CD14-positive monocyte (primary cell): ENCODE results near the gene EPB41L2. TPM values are rescaled to one million over a fixed set of nuclear protein-coding genes. Genes with fewer than 3 reads are reported as not detected.

Experiments used
- DNase-seq, 3 donors: peaks; one replicate each; pipeline ENCODE4 v3.0.0-alpha.2; 2011 to 2022
- H2AFZ ChIP-seq: 2 replicates; pipeline ENCODE4 v1.6.0; 2012; ENCODE audit warnings: mild to moderate bottlenecking, low read depth, low read length, inconsistent platforms; ENCODE audit not compliant: insufficient read depth, poor library complexity, severe bottlenecking
- H3K27ac ChIP-seq, 2 donors: 1 replicate in 1 of 2; 2 replicates in 1 of 2; pipeline ENCODE4 v1.5.1; 2012 to 2013; ENCODE audit warnings: low read length in 2 of 2, control low read depth in 1 of 2, inconsistent platforms in 1 of 2, low read depth in 1 of 2, mild to moderate bottlenecking in 1 of 2
- H3K27me3 ChIP-seq, 2 donors: one replicate each; pipeline versions ENCODE4 v1.6.0 to v1.6.1; 2011 to 2013; ENCODE audit warnings: low read length in 2 of 2; ENCODE audit not compliant: control insufficient read depth in 2 of 2, insufficient read depth in 2 of 2
- H3K36me3 ChIP-seq, 2 donors: replicated peaks in 1 of 2; 1 replicate in 1 of 2; 2 replicates in 1 of 2; pipeline versions ENCODE4 v1.5.1 to v1.6.1; 2012 to 2013; ENCODE audit warnings: low read length in 2 of 2, control low read depth in 1 of 2, inconsistent platforms in 1 of 2, mild to moderate bottlenecking in 1 of 2; ENCODE audit not compliant: insufficient read depth in 2 of 2, control insufficient read depth in 1 of 2
- H3K4me1 ChIP-seq, 2 donors: 1 replicate in 1 of 2; 2 replicates in 1 of 2; pipeline versions ENCODE4 v1.5.1 to v1.6.1; 2012 to 2013; ENCODE audit warnings: low read length in 2 of 2, control low read depth in 1 of 2, inconsistent platforms in 1 of 2, mild to moderate bottlenecking in 1 of 2, moderate library complexity in 1 of 2; ENCODE audit not compliant: insufficient read depth in 2 of 2, control insufficient read depth in 1 of 2
- H3K4me2 ChIP-seq: replicated peaks from 2 replicates; pipeline ENCODE3; 2012; ENCODE audit warnings: low read length, moderate library complexity, mild to moderate bottlenecking; ENCODE audit not compliant: poor library complexity, severe bottlenecking; ENCODE audit errors: extremely low read depth
- H3K4me3 ChIP-seq, 3 experiments: fragments of 200-600 bp in 1 of 3; sonication (generic) in 1 of 3; replicated peaks in 1 of 3; 1 replicate in 2 of 3; 2 replicates in 1 of 3; pipeline ENCODE4 v1.5.1; 2011 to 2013; ENCODE audit warnings: low read length in 3 of 3, mild to moderate bottlenecking in 3 of 3, control low read depth in 2 of 3, low read depth in 2 of 3, inconsistent platforms in 1 of 3, moderate library complexity in 1 of 3
- H3K79me2 ChIP-seq: 2 replicates; pipeline ENCODE4 v1.6.0; 2012; ENCODE audit warnings: mild to moderate bottlenecking, control low read depth, inconsistent platforms, low read length, moderate library complexity; ENCODE audit not compliant: insufficient read depth
- H3K9ac ChIP-seq: 2 replicates; pipeline ENCODE4 v1.6.0; 2017; ENCODE audit warnings: low read length, mild to moderate bottlenecking; ENCODE audit not compliant: insufficient read depth, poor library complexity, severe bottlenecking
- H3K9me3 ChIP-seq, 2 donors: replicated peaks in 1 of 2; 1 replicate in 1 of 2; 2 replicates in 1 of 2; pipeline versions ENCODE4 v1.5.1 to v1.6.1; 2012 to 2013; ENCODE audit warnings: low read length in 2 of 2, control low read depth in 1 of 2; ENCODE audit not compliant: control insufficient read depth in 1 of 2, insufficient read depth in 1 of 2
- H4K20me1 ChIP-seq: 2 replicates; pipeline ENCODE4 v1.6.0; 2012; ENCODE audit warnings: mild to moderate bottlenecking, low read length, control low read depth, moderate library complexity; ENCODE audit not compliant: insufficient read depth
- H3K27ac Mint-ChIP-seq, 7 donors: one replicate each; pipeline ENCODE4 v1.8.0; 2020; ENCODE audit warnings: mild to moderate bottlenecking in 7 of 7, mixed read lengths in 7 of 7, moderate library complexity in 6 of 7, inconsistent platforms in 2 of 7
- H3K27me3 Mint-ChIP-seq, 3 donors: one replicate each; pipeline ENCODE4 v1.8.0; 2021 to 2022; ENCODE audit warnings: low read depth in 3 of 3, mild to moderate bottlenecking in 3 of 3, mixed read lengths in 3 of 3, moderate library complexity in 3 of 3, inconsistent platforms in 1 of 3
- H3K36me3 Mint-ChIP-seq, 2 donors: one replicate each; pipeline ENCODE4 v1.8.0; 2020; ENCODE audit warnings: mixed read lengths in 2 of 2, inconsistent platforms in 1 of 2, mild to moderate bottlenecking in 1 of 2
- H3K4me1 Mint-ChIP-seq: one replicate; pipeline ENCODE4 v1.8.0; 2020; ENCODE audit warnings: mild to moderate bottlenecking, mixed read lengths
- H3K4me3 Mint-ChIP-seq, 2 donors: one replicate each; pipeline ENCODE4 v1.8.0; 2020; ENCODE audit warnings: mild to moderate bottlenecking in 2 of 2, mixed read lengths in 2 of 2, moderate library complexity in 1 of 2
- H3K9me3 Mint-ChIP-seq, 7 donors: one replicate each; pipeline ENCODE4 v1.8.0; 2020 to 2022; ENCODE audit warnings: mixed read lengths in 7 of 7, mild to moderate bottlenecking in 6 of 7, moderate library complexity in 6 of 7, inconsistent platforms in 2 of 7
- WGBS: methylation state at CpG from one replicate; pipeline ENCODE4 v1.1.5; 2013; ENCODE audit warnings: missing lambda C conversion rate; ENCODE audit not compliant: insufficient coverage; 5-methylcytosine and 5-hydroxymethylcytosine counted together
- intact Hi-C, 2 donors: fragments of 100-400 bp; cut with micrococcal nuclease; formaldehyde crosslinking; loops; one replicate each; pipeline versions ENCODE4 v1.15.0 to v1.15.1; 2023
- polyA plus RNA-seq, 3 donors: library from polyadenylated mRNA; depleted of rRNA in 1 of 3; unstranded in 2 of 3; stranded (reverse) in 1 of 3; fragments of 300-500 nt in 2 of 3; fragments of >200 nt in 1 of 3; fragmentation: Illumina TruSeq in 2 of 3; gene quantifications; 1 replicate in 2 of 3; 2 replicates in 1 of 3; pipeline ENCODE4 v1.2.3, GENCODE V29; 2012 to 2021
- TF ChIP-seq, protein P1 (sequence below): fragments of 200-600 bp; IDR thresholded peaks from one replicate; pipeline ENCODE4 v1.8.0; 2022; ENCODE audit warnings: antibody characterized with exemption, mild to moderate bottlenecking

The EPB41L2 gene
- polyA plus RNA-seq, 3 donors, result 3.4 to 7.2 (median 4.6) TPM

DNA sequence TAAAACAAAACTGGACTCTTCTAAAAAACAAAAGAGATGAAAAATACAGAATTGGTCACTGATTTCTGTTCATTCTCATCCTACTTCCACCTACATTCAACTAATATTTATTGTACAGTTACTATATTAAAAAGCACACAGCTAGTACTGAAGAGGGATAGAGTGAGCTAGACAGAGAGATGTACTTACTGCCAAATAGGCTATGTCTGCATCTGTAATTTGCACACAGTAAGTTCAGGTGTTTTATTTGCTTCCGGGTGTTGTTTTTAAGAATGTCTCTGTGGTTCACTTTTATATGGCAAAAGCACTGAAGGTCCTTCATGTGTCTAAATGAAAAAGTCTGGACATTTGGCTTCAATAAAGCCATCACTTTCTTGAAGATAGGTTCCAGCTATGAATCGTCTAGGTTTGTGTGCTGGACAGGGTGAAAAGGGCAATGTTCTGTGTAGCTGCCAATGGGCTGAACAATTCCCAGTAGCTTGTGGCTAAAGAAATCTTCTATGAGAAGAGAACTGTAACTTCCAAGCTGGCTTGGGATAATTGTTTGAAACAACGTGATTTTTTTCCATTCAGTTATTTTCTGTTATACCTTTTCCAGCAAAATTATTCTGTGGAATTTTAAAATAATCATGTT is 47.3 kb downstream of the EPB41L2 start:
- Histone ChIP-seq H3K27ac (no peak overlapping the region), H3K9ac (no peak overlapping the region), H3K4me1 (no peaks in the 10 kb centered on the region), H3K4me3 (no peak overlapping the region), H3K36me3 (no peaks in the 10 kb centered on the region), H4K20me1 (no peaks in the 10 kb centered on the region), H3K4me2 (no peak overlapping the region), H2AFZ (no peak overlapping the region), H3K9me3 (peaks cover 0 to 5% of the 10 kb centered on the region in 2 donors), H3K79me2 (no peaks in the 10 kb centered on the region), H3K27me3 (no peaks in the 10 kb centered on the region)
- no peaks in the 10 kb centered on the region for H3K27me3 Mint-ChIP-seq
- intact Hi-C loops, result no loop called here
- H3K9me3 Mint-ChIP-seq, result peaks cover 0 to 3% (median 0%) of the 10 kb centered on the region in 7 donors
- DNase-seq, result no peak
- H3K4me1 Mint-ChIP-seq, result peaks cover 5% of the 10 kb centered on the region
- H3K4me3 Mint-ChIP-seq, result no peak overlapping the region
- H3K27ac Mint-ChIP-seq, result no peak overlapping the region
- TF ChIP-seq, protein P1, sequence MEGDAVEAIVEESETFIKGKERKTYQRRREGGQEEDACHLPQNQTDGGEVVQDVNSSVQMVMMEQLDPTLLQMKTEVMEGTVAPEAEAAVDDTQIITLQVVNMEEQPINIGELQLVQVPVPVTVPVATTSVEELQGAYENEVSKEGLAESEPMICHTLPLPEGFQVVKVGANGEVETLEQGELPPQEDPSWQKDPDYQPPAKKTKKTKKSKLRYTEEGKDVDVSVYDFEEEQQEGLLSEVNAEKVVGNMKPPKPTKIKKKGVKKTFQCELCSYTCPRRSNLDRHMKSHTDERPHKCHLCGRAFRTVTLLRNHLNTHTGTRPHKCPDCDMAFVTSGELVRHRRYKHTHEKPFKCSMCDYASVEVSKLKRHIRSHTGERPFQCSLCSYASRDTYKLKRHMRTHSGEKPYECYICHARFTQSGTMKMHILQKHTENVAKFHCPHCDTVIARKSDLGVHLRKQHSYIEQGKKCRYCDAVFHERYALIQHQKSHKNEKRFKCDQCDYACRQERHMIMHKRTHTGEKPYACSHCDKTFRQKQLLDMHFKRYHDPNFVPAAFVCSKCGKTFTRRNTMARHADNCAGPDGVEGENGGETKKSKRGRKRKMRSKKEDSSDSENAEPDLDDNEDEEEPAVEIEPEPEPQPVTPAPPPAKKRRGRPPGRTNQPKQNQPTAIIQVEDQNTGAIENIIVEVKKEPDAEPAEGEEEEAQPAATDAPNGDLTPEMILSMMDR, result no peak
- no peaks in the 10 kb centered on the region for H3K36me3 Mint-ChIP-seq
- WGBS, result 90% methylated on average over 2 of the region's 3 CpGs

DNA sequence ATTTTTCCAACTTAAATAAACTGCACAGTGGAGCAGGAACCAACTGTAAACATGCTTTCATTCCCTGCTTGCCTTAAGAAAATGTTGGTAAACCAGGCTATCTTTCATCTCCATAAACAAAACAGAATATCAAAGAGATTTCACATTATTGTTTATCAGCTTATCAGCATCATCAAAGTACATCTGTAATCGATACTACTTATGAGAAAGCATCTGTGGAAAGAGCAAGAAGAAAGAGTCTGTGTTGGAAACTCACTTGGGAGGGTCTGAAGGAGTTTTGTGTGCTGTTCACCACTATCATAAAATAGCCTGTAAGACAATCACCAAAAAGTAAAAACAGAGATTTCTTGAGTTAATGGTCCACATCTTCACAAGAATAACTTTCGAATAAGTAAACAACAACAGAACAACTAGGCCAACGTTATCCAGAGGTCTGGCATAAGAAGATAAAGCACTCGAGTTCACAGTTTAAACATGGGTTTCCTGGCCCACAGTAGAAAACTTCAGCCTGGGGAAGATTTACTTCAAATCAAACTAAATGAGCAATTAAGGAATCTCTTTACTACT is 47.9 kb downstream of the EPB41L2 start:
- H4K20me1 ChIP-seq, result no peaks in the 10 kb centered on the region
- Mint-ChIP-seq H3K27ac (no peak overlapping the region), H3K27me3 (no peaks in the 10 kb centered on the region), H3K4me3 (no peak overlapping the region), H3K4me1 (peaks cover 5% of the 10 kb centered on the region), H3K36me3 (no peaks in the 10 kb centered on the region), H3K9me3 (peaks cover 0 to 3% (median 0%) of the 10 kb centered on the region in 7 donors)
- H3K27me3 ChIP-seq, result no peaks in the 10 kb centered on the region
- no peak overlapping the region for H3K4me2 ChIP-seq
- peaks cover 0 to 8% of the 10 kb centered on the region in 2 donors for H3K9me3 ChIP-seq
- H3K4me1 ChIP-seq, result no peaks in the 10 kb centered on the region
- H2AFZ ChIP-seq, result no peak overlapping the region
- no peak overlapping the region for H3K9ac ChIP-seq
- TF ChIP-seq, protein P1, result no peak
- no peak overlapping the region for H3K4me3 ChIP-seq
- no peak for DNase-seq
- no peaks in the 10 kb centered on the region for H3K79me2 ChIP-seq
- intact Hi-C loops, result no loop called here
- no CpG with 5 or more reads among the region's 4 CpGs for WGBS
- no peak overlapping the region for H3K27ac ChIP-seq
- H3K36me3 ChIP-seq, result no peaks in the 10 kb centered on the region
